Right ventricle myocardium superior (tissue), 1 donor: ENCODE measurements around the gene PSMB7. TPM values are rescaled to one million over a fixed set of nuclear protein-coding genes. Genes with fewer than 3 reads are reported as not detected.

Experiments used
- ATAC-seq: fragments of 200-7000 bp; cut with Tn5 transposase; one replicate; pipeline ENCODE4 v1.9.1; 2020; ENCODE audit warnings: mild to moderate bottlenecking; ENCODE audit not compliant: poor library complexity
- DNase-seq: peaks from one replicate; pipeline ENCODE4 v3.0.0-alpha.2; 2020
- intact Hi-C: fragments of 100-400 bp; cut with DNase I; formaldehyde crosslinking; loops from one replicate; pipeline ENCODE4 v1.11.2; 2022
- total RNA-seq: library from RNA; stranded (reverse); fragmentation: NEBNext Ultra II Directional; extraction: Animal tissue kit (Norgen Biotek cat#: 25700); gene quantifications from one replicate; pipeline ENCODE4 v1.2.1, GENCODE V29; 2021
- donor health status: DM: no; HTN: yes; CAD: no; lungs with severe emphysema.

The PSMB7 gene
- total RNA-seq, 1 donor from 2014 or later = 172 TPM

GRCh38 chr9:124342776-124343485 is 72.3 kb downstream of the PSMB7 start:
- ATAC-seq (peak; percentile 55), DNase-seq (peak; percentile 59)
- intact Hi-C loops = no loop called here

GRCh38 chr9:124342402-124342775 is 72.9 kb downstream of the PSMB7 start:
- DNase-seq (peak; percentile 26), ATAC-seq (no peak)
- intact Hi-C loops = no loop called here

- intact Hi-C loops = no loop called here
- DNase-seq = peak; percentile 35
- no peak for ATAC-seq
Measured at GRCh38 chr9:124341455-124342170, 73.6 kb downstream of the PSMB7 start.

GRCh38 chr9:124340219-124341069 is 74.8 kb downstream of the PSMB7 start:
- ATAC-seq (no peak), DNase-seq (peak; percentile 27)
- intact Hi-C loops = no loop called here

DNA sequence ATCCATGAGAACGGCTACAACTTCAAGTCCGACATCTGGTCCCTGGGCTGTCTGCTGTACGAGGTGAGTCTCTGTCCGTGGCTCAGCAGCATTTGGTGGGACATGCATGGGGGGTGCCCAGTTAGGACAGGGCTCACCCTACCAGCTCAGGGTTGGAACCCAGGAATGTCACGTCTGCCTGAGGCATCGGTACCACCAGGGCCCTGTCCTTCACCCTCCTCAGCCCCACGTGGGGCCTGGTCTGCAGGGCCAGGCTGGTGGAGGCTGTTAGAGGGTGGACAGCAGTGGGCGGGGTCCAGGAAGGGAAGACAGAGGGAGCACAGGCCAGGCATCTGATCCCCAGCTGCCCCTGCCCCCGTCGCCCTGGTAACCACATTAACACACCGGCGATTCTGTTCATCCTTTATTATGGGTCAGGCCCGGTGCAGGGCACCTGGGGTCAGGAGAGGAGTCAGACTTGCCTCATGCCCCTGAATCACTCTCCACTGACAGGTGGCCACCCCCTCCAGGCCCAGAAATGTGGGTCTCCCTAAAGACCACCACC is 75.6 kb downstream of the PSMB7 start:
- intact Hi-C loops = no loop called here
- ATAC-seq (no peak), DNase-seq (peak; percentile 23)

- intact Hi-C loops = no loop called here
- DNase-seq (no peak), ATAC-seq (no peak)
Measured at GRCh38 chr9:124337562-124337961, 77.7 kb downstream of the PSMB7 start.

- DNase-seq = no peak
- ATAC-seq = no peak
- intact Hi-C loops = no loop called here
Measured at GRCh38 chr9:124335320-124335707, 79.9 kb downstream of the PSMB7 start.

- ATAC-seq = no peak
- no peak for DNase-seq
- intact Hi-C loops = no loop called here
Measured at GRCh38 chr9:124334568-124335319, 80.5 kb downstream of the PSMB7 start.

DNA sequence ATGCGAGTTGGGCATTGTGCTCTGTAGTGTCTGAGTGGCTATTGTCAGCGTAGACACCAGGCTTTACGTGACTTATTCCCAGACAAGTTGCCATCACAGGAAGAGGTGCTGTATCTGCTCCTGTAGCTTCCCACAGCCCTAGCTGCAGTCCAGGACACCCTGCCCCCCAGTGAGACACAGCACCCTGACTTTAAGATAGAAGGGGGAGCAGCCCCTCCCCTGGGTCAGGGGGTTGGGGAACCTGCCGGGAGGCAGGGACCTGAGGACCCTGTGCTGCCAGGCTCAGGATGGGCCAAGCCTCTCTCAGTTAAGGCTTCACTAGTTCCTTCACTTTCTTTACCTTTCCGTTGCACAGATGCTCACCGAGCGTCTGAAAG is 82.1 kb downstream of the PSMB7 start:
- DNase-seq (no peak), ATAC-seq (no peak)
- intact Hi-C loops = no loop called here

GRCh38 chr9:124332361-124333202 is 82.7 kb downstream of the PSMB7 start:
- intact Hi-C loops = no loop called here
- ATAC-seq (no peak), DNase-seq (no peak)

GRCh38 chr9:124331580-124331979 is 83.7 kb downstream of the PSMB7 start:
- intact Hi-C loops = no loop called here
- DNase-seq = no peak
- no peak for ATAC-seq

DNA sequence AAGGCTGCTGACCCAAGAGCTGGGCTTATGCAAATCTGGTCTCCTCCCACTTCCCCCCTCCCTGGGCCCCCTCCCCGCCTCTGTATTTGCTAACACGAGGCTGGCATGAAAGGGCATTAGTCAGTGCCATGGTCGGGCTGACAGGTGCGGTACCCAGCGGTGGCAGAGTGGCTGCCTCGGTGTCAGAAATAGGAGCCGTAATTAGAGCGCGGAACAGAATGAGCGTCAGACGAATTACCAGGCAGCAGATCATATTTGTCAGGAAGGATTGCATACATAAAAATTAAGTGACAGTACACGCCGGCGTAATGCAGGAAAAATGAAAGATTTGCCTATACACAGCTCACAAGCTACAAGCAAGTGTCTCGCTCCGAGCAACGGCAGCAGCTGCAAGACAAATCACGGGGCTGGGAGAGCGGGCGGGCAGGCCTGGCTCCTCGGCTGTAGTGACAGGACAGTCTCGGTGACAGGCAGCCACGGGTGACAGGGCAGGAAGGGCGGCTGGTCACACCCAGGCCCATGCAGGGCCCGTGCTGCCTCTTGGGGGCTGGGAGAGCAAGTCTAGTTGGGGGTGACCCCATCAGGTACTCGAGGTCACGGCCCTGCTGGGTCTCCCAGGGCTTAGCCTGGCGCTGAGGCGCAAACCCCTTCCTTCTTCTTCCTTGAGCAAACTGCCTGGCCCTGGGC is 85.1 kb downstream of the PSMB7 start:
- no peak for DNase-seq
- no peak for ATAC-seq
- intact Hi-C loops = no loop called here

DNA sequence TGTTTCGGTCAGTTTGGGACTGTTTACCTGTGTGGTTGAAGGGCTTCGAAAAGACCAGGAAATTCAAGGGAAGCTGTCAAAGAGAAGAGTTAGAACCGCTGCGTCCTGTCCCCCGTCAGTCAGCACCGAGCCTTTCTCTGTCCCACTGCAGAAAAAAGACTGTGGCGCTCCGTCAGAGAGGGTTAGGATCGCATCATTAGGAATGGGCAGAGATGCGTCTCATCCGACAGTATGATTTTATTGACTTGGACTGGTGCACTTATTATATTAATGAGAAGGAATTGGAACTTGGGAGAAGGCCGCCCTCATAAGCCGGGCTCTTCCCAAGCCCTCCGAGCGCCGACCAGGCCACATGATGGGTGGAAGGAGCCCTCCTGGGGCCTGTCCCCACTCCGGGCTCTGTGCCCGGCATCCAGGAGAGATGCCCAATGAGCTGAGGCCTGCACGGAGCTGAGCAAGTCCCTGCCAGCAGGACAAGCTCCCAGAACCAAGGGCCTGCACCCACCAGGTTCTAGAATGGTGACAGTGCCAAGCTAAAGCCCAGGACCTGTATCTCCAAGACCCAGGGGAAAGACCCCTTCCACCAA is 85.9 kb downstream of the PSMB7 start:
- intact Hi-C loops = loop anchor here (5.0 kb wide), 1 partner anchor 48 kb away; no protein-coding TSS in a partner anchor
- DNase-seq = no peak
- ATAC-seq = no peak

DNA sequence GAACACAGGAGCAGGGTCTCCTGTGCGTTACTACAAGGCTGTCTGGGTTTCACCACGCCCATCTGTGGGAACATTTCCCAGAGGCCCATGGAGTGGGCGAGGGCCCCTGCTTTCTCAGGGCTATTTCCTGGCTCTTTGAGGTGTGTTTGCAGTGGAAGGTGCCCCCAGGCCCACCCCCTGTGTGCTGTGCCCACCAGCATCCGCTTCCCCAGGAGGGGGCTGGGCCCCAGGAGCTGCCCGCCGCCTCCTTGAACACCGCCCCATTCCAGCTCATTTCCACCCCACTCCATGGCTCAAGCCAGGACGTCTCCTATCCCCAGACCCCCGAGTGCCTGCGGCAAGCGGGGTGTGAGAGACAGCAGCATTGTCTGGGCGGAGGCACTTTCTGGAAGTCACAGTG is 87.0 kb downstream of the PSMB7 start:
- ATAC-seq (no peak), DNase-seq (no peak)
- intact Hi-C loops = loop anchor here (5.0 kb wide), 1 partner anchor 49 kb away; no protein-coding TSS in a partner anchor

GRCh38 chr9:124327491-124327890 is 87.8 kb downstream of the PSMB7 start:
- ATAC-seq (no peak), DNase-seq (no peak)
- intact Hi-C loops = loop anchor here (5.0 kb wide), 1 partner anchor 50 kb away; no protein-coding TSS in a partner anchor

DNA sequence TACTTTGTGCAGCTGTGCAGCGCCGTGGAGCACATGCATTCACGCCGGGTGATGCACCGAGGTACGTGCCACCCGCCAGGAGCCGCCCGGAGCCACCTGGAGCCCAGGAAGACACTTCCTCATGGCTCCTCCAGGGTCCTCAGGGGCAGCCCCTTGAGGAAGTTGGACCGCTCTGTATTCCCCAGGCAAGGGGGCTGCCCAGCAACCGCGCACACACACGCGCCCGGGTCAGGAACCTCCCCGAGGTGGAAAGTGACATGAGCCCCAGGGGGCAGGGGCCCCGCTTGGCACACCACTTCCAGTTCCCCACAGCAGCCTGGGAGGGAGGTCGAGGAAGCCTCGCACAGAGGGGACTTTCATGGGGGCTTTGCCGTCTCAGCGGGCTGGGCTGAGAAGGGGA is 88.9 kb downstream of the PSMB7 start:
- no peak for ATAC-seq
- intact Hi-C loops = loop anchor here (5.0 kb wide), 1 partner anchor 51 kb away; no protein-coding TSS in a partner anchor
- no peak for DNase-seq

DNA sequence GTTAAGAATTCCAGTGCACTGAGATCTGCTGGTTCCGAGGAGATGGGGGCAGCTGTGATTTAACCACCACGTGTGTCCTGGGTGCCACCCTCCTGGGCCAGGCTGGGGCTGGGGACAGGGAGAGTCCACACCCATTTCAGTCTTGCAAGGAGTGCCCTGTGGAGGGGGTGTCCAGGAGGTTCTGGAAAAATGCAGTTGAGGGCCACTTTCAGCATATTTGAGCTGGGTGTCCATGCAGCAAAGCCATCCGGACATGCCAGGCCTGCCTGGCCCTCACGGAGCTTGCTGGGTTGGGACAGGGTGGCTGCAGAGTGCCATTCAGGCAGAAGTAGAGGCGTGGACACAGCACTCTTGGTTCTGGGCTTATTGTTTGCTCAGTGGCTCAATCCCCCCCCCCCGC is 89.4 kb downstream of the PSMB7 start:
- DNase-seq = no peak
- intact Hi-C loops = loop anchor here (5.0 kb wide), 1 partner anchor 51 kb away; no protein-coding TSS in a partner anchor

More for the DNA sequence above, 89.4 kb downstream of the PSMB7 start:
- ATAC-seq = no peak
